C4-2B (cell line): ENCODE measurements around the gene IGF2.

ENCODE experiments used
- H3K27ac ChIP-seq: fragments of 450-650 bp; 2 replicates; pipeline ENCODE4 v1.5.1; 2017
- ZFX ChIP-seq: fragments of 450-650 bp; IDR thresholded peaks from 2 replicates; pipeline ENCODE4 v1.6.1; 2017
- TF ChIP-seq, protein P1 (sequence below): fragments of 450-650 bp; conservative IDR thresholded peaks from 2 replicates; pipeline ENCODE4 v1.5.1; 2017; ENCODE audit warnings: mild to moderate bottlenecking

Gene IGF2

DNA sequence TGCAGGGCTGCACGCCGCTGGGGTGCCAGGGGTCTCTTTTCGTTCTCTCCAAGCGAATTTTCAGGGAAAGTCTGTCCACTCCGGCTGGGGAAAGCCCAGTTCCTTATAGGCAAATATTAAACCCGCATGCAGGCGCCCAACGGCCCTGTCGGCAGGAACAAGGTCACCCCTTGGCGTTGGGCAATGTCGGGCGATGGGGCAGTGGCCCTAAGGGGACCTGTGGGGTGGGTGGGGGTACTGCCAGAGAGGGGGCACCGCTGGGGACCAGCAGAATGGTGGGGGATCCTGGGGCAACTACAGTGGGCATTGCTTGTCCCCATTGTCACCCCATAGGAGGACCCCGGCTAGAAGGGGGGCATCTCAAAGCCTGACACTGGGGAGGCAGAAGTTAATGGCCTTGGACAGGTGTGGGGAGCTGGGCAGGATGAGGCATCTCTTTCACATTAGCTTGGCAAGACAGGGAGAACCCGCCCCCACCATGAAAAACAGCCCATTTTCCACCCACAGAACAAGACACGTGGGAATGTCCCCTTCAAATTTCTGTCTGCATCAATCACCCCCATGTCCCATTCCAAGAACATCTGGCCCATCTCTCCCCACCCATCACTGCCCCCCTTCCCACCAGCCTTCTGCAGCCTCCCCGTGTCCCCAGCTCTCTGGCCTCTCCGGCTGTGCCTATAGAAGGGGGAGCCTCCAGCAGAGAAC lies 5.5 kb upstream of the IGF2 start:
- H3K27ac ChIP-seq, result no peak overlapping the region
- no peak for TF ChIP-seq ZFX
- TF ChIP-seq, protein P1, sequence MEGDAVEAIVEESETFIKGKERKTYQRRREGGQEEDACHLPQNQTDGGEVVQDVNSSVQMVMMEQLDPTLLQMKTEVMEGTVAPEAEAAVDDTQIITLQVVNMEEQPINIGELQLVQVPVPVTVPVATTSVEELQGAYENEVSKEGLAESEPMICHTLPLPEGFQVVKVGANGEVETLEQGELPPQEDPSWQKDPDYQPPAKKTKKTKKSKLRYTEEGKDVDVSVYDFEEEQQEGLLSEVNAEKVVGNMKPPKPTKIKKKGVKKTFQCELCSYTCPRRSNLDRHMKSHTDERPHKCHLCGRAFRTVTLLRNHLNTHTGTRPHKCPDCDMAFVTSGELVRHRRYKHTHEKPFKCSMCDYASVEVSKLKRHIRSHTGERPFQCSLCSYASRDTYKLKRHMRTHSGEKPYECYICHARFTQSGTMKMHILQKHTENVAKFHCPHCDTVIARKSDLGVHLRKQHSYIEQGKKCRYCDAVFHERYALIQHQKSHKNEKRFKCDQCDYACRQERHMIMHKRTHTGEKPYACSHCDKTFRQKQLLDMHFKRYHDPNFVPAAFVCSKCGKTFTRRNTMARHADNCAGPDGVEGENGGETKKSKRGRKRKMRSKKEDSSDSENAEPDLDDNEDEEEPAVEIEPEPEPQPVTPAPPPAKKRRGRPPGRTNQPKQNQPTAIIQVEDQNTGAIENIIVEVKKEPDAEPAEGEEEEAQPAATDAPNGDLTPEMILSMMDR, result no peak

DNA sequence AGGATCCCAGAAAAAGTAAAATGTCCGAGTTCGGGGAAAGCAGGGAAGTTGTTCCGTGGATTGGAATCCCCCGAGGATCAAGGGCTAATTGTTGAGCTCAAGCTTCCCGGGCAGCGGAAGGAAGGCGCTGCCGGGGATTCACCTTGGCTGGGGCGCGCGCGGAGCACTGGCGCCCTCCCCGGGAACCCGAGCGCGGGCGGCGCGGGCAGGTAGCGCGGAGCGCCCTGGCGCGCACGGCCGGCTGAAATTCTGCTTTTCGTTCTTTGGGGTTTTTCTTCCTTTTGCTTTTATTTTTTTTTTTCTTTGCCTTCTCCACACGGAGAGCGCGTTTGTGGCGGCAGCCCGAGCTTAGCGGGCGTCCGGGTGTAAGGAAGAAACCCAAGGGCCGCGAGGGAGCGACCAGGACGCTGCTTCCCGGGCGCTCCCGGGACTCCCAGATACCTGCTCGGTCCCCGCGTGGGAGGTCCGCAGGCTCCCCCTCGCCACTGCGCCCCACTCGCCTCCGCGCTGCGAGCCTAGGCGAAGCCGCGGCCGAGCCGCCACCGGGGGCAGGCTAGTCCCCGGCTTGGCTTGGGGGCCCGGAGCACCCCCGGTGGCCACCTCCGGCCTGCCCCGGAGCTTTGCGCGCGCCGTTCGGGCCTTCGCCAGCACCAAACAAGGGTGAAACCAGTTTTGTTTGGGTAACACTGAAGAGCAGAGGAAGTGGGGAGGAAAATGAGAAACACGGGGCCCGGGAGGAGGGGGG lies 4.8 kb upstream of the IGF2 start:
- TF ChIP-seq ZFX, result no peak
- TF ChIP-seq, protein P1, result no peak
- no peak overlapping the region for H3K27ac ChIP-seq

DNA sequence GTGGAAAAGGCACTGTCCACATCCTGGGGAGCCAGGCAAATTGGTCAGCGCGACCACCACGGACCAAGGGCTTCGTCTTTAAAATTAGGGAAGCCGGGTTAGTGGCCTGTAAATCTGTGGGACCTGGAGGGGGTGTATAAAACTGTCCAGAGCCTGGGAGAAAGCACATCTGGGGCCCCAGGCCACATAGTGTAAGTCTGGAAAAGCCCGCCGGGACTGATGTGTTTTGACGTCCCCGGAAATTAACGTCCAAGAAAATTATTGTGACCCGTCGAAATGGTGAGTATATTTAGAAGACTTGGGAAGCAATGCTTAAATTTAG lies 4.2 kb upstream of the IGF2 start:
- H3K27ac ChIP-seq, result no peak overlapping the region
- TF ChIP-seq ZFX, result no peak
- TF ChIP-seq, protein P1, result no peak

- H3K27ac ChIP-seq, result no peak overlapping the region
- TF ChIP-seq, protein P1, result no peak
- TF ChIP-seq ZFX, result no peak
Observed at GRCh38 chr11:2142762-2143202, 3.6 kb upstream of the IGF2 start.

DNA sequence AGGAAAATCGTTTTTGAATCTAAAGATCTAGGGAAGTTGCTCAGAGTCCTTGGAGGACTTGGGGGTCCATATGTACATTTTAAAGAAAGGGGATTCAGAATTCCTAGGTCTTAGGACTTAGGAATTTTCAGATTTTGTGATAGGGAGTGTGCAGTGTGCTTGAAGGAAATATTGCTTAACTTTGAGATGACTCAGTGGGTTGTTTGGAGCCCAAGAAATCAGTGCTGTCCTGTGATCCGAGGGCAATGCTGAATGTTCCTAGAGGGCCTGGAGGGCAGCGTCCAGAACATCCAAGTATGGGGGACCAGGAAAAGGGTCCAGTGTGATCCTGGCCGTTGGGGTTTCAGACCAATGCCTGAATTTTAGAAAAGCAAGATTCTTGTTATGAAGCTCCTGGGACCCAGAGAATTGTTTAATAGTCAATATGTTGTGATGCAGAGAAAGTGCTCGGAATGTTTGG lies 3.1 kb upstream of the IGF2 start:
- H3K27ac ChIP-seq, result no peak overlapping the region
- TF ChIP-seq ZFX, result no peak
- TF ChIP-seq, protein P1, result no peak

- no peak for TF ChIP-seq ZFX
- TF ChIP-seq, protein P1, result no peak
- H3K27ac ChIP-seq, result no peak overlapping the region
Observed at GRCh38 chr11:2140411-2141400, 1.5 kb upstream of the IGF2 start.
